ENCODE measurements around the gene TRIL. TPM values are rescaled to one million over a fixed set of nuclear protein-coding genes. Genes with fewer than 3 reads are reported as not detected.

The TRIL gene
- total and polyA plus RNA-seq, 12 donors: 0.59 to 5.9 (median 2.7) TPM

DNA sequence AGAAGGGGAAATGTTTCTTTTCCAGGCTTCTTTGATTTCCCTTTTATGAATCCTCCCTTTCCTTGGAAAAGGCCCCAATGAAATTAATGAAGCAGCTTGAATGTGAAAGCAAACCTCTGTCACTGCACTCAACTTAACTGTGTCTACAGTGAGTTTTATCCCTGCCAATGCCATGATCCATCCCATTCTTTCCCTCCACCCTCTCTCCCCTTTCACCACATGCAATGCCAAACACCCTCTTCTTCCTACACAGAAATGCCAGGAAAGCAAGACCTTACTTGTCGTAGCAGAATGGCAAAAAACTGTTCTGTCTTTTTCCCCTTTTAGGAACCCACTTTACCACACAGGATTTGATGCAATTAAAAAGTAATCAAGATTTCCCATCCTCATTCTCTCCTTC lies 47.3 kb upstream of the TRIL start:
- ATAC-seq: no peak
- Histone ChIP-seq H3K4me3 (no peak overlapping the region), H3K9me3 (no peaks in the 10 kb centered on the region), H3K4me1 (peaks cover 0 to 46% (median 7%) of the 10 kb centered on the region in 9 donors), H3K27me3 (no peaks in the 10 kb centered on the region), H3K27ac (no peak overlapping the region), H3K36me3 (no peaks in the 10 kb centered on the region)
- no peak for DNase-seq
- intact Hi-C loops (cut with DNase I): no loop called here
- WGBS, 2 donors: 42 to 48% methylated on average over 1 of the region's 1 CpG
- TF ChIP-seq CTCF (IDR thresholded peaks at IDR 0.05): no peak

GRCh38 chr7:29003703-29004102 lies 45.6 kb upstream of the TRIL start:
- Histone ChIP-seq H3K9me3 (no peaks in the 10 kb centered on the region), H3K27me3 (no peaks in the 10 kb centered on the region), H3K36me3 (no peaks in the 10 kb centered on the region), H3K4me3 (no peak overlapping the region), H3K4me1 (peaks cover 2 to 49% (median 12%) of the 10 kb centered on the region in 9 donors), H3K27ac (no peak overlapping the region)
- TF ChIP-seq CTCF (IDR thresholded peaks at IDR 0.05): no peak
- intact Hi-C loops (cut with DNase I): no loop called here
- 98% methylated on average over 5 of the region's 5 CpGs for WGBS, 2 donors
- DNase-seq (no peak), ATAC-seq (no peak)

GRCh38 chr7:29000717-29001076 lies 42.6 kb upstream of the TRIL start:
- Histone ChIP-seq H3K27me3 (no peaks in the 10 kb centered on the region), H3K4me1 (peaks cover 20 to 54% (median 28%) of the 10 kb centered on the region in 9 donors), H3K4me3 (no peak overlapping the region), H3K9me3 (no peaks in the 10 kb centered on the region), H3K36me3 (no peaks in the 10 kb centered on the region), H3K27ac (no peak overlapping the region)
- TF ChIP-seq CTCF (IDR thresholded peaks at IDR 0.05): no peak
- intact Hi-C loops (cut with DNase I): no loop called here
- ATAC-seq: no peak
- 86 to 92% methylated on average over 2 of the region's 2 CpGs for WGBS, 2 donors
- DNase-seq: no peak

DNA sequence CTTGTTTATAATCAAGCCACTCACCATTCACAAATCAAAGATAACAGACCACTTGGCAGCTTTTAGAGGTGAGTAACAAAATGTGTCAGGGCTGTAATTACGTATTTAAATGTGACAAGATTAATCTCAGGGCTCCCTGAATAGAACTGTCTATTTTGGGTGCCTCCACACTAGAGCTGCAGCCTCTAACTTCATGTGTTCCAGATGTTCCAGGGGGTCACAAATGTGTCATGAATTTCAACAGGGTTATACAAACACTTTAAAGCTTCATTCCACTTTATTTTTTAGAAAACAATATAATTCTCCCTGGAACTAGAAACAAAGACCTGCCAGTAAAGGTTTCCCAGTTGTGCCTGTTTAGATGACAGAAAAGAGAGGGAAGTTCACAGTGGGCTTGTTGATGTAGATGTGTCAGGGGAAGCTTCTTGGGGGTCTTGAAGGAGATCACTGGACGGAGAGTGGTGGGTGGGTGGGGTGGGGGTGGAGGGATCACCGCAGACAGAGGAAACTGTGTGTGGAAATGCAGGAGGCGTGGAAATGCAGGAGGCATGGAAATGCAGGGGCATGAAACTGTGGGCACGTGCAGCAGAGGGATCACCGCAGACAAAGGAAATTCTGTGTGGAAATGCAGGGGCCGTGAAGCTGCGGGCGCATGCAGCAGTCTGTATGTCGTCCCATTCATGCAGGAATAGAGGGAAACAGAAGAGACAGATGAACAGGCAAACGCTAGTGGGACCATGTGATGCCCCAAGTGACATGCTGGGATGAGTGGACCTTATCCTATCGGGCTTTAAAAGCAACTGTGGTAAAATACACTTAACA lies 42.0 kb upstream of the TRIL start:
- no peak for TF ChIP-seq CTCF (IDR thresholded peaks at IDR 0.05)
- intact Hi-C loops (cut with DNase I): loop anchor here in 2 of 10 donors (5.0 kb wide), 1 partner anchor 43 kb away; the partner anchor contains the start of gene TRIL (in 2 of the 2)
- no peaks in the 10 kb centered on the region for H3K36me3 ChIP-seq
- H3K27ac ChIP-seq: peak overlapping the region in 3 of 10 donors; percentile 18 to 63 (median 41)
- ATAC-seq (peak in 7 of 8 donors; percentile 51 to 85 (median 63)), DNase-seq (no peak)
- H3K4me1 ChIP-seq: peaks cover 20 to 51% (median 28%) of the 10 kb centered on the region in 9 donors
- 68 to 76% methylated on average over 12 of the region's 12 CpGs for WGBS, 2 donors
- H3K9me3 ChIP-seq: no peaks in the 10 kb centered on the region
- H3K4me3 ChIP-seq: no peak overlapping the region
- no peaks in the 10 kb centered on the region for H3K27me3 ChIP-seq

Measured in heart right ventricle (tissue), 16 donors.